HS-27A (cell line): ENCODE results near the gene MLH1.
"Not testable (repeated sequence)": the region's sequence is repeated elsewhere in the genome, so short reads cannot be mapped to it uniquely, and the experiment has no call there.

Source experiments
- DNase-seq: peaks from one replicate; pipeline ENCODE4 v3.0.0-alpha.2; 2012; ENCODE audit warnings: low read depth, missing footprints

Gene MLH1

GRCh38 chr3:37039161-37039846 lies 46.0 kb downstream of the MLH1 start:
- DNase-seq = no peak

GRCh38 chr3:37040231-37040630 lies 46.9 kb downstream of the MLH1 start:
- no peak for DNase-seq

- DNase-seq = no peak
Measured at GRCh38 chr3:37041546-37042195, 48.4 kb downstream of the MLH1 start.

GRCh38 chr3:37042712-37043111 lies 49.4 kb downstream of the MLH1 start:
- DNase-seq = not testable (repeated sequence)

DNA sequence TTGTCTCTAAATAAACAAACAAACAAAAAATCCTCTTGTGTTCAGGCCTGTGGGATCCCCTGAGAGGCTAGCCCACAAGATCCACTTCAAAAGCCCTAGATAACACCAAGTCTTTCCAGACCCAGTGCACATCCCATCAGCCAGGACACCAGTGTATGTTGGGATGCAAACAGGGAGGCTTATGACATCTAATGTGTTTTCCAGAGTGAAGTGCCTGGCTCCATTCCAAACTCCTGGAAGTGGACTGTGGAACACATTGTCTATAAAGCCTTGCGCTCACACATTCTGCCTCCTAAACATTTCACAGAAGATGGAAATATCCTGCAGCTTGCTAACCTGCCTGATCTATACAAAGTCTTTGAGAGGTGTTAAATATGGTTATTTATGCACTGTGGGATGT lies 57.0 kb downstream of the MLH1 start:
- DNase-seq = no peak

- DNase-seq = no peak
Measured at GRCh38 chr3:37052860-37053259, 59.5 kb downstream of the MLH1 start.

GRCh38 chr3:37053337-37053736 lies 60.0 kb downstream of the MLH1 start:
- DNase-seq = no peak

GRCh38 chr3:37053753-37054152 lies 60.4 kb downstream of the MLH1 start:
- DNase-seq = no peak

DNA sequence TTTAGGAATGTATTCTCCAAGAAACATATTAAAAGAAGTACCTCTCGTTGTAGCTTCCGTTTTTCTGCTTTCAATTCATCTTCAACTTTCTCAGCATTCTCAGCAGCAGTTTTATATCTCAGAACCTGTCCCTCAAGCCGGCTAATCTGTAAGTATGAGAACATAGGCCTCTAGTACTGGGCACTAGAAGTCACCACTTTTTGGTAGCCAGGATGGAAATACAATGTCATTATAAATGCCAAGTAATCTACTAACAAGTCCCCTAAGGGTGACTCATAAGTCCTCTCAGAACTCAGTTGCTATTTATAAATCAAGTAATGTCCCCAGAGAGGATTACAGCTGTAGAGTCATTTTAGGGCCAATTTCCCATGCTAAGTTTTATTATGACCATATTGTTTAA lies 61.1 kb downstream of the MLH1 start:
- DNase-seq = peak; percentile 34

GRCh38 chr3:37055077-37055476 lies 61.8 kb downstream of the MLH1 start:
- DNase-seq = not testable (repeated sequence)

DNA sequence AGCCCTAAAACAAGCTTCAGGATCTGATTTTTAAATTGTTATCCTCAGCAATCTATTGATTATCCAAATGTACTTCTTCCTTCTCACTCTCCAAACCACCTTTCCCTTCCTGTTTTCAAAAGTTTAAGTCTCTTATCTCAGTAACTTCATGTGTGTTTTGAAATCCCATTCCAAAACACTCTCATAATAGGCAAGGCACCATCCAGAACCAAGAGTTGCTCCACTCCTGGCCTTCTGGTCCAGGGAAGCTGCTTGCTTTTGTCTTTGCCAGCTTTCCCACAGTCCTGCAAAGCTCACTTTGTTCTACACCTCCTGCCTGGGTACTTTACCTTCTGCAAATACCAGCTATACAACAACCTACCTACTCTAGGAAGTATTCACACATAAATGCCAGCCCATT lies 63.5 kb downstream of the MLH1 start:
- DNase-seq = no peak

GRCh38 chr3:37058117-37058516 lies 64.8 kb downstream of the MLH1 start:
- DNase-seq = no peak

GRCh38 chr3:37064747-37065146 lies 71.4 kb downstream of the MLH1 start:
- DNase-seq = no peak

DNA sequence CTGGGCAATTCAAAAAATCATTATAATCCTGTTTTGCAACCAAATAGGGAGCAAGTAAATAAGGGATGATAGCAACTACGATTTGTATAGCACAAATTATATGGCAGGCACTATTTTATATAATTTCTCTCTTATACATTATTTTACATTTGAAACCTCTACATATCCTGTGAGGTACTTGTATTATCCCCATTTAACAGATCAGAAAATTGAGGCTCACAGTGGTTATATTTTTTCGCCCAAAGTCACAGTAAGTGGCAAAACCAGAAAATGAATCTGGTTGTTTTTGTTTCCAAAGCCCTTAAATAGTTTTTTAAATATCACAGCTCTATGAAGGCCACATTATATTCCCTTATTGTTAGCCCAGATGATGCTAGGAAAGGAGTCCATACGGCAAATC lies 74.3 kb downstream of the MLH1 start:
- DNase-seq = no peak

DNA sequence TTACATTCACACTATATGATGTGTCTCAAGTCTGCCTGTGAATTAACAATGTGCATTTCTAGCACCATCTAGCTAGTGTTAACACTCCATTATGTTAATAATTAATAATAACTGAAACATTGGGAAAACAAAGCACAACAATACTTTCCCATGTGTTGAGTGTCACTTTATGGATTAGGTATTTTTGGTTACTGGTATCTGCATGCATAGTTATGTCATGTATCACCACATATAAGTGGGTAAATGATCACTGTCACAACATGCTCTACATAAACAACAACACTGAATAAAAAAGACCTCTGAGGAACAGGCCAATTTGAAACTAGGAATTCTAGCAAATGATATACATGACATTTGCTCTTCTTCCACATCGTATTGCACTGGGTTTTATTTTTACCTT lies 74.7 kb downstream of the MLH1 start:
- DNase-seq = no peak

- no peak for DNase-seq
Measured at GRCh38 chr3:37071921-37072320, 78.6 kb downstream of the MLH1 start.

GRCh38 chr3:37072892-37073291 lies 79.6 kb downstream of the MLH1 start:
- peak; percentile 62 for DNase-seq

- peak; percentile 69 for DNase-seq
Measured at GRCh38 chr3:37074178-37074577, 80.9 kb downstream of the MLH1 start.

DNA sequence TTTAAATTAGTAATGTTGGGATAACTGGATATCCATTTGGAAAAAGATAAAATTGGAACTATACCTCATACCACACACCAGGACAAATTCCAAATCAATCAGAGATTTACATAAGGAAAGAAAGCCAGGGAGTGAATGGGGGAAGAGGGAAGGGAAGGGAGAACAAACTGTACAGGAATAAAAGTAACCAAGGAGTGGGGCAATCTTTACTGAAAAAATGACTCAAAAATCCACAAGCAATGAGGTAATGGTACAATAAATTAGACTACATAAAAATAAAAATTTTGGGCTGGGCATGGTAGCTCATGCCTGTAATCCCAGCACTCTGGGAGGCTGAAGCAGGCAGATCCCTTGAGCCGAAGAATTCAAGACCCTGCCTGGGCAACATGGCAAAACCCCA lies 82.6 kb downstream of the MLH1 start:
- DNase-seq = no peak

GRCh38 chr3:37082317-37082716 lies 89.0 kb downstream of the MLH1 start:
- DNase-seq = no peak

DNA sequence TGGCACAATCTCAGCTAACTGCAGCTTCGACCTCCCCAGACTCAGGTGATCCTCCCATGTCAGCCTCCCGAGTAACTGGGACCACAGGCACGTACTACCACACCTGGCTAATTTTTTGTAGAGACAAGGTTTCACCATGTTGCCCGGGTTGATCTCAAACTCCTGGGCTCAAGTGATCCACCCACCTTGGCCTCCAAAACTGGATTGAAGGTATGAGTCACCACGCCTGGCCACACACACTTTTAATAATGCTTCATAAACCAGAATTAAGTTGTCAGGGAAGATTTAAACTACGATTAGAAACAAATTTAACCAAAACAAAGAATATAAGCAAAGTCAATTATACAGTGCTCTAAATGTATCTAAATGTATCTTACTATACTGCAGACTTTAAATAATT lies 93.6 kb downstream of the MLH1 start:
- no peak for DNase-seq

GRCh38 chr3:37087870-37088269 lies 94.6 kb downstream of the MLH1 start:
- no peak for DNase-seq

DNA sequence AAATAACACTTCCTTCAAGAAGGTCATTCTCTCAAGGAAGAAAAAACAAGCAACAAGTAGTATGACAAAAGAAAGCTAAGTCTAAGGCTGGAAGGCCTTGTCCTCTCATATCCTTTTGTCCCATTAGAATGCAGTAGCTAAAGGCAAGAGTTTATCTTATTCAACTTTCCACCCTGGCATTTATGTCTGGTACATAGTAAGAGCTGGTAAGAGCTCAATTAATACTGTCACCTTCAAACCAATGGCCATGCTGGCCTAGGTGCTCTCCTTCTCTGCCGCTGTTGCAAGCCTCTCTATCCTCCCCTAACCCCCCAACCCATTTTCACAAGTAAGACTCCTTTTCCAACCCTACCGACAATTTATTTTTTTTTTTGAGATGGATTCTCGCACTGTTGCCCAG lies 99.2 kb downstream of the MLH1 start:
- no peak for DNase-seq

GRCh38 chr3:37093481-37093880 lies 100.2 kb downstream of the MLH1 start:
- DNase-seq = no peak
